Effector memory CD8-positive, alpha-beta T cell (primary cell): ENCODE results near the gene EIF2AK3.

Experiments used
- ATAC-seq: fragments of 150-1000 bp; cut with Tn5 transposase; replicated peaks from 2 replicates; pipeline ENCODE4 v1.10.0; 2021; ENCODE audit warnings: mild to moderate bottlenecking, moderate library complexity
- DNase-seq, 3 experiments: peaks; one replicate each; pipeline ENCODE4 v3.0.0; 2021
- H3K27ac Mint-ChIP-seq, 2 donors: one replicate each; pipeline ENCODE4 v1.8.0; 2022; ENCODE audit warnings: mild to moderate bottlenecking in 2 of 2, mixed read lengths in 2 of 2, moderate library complexity in 2 of 2
- H3K27me3 Mint-ChIP-seq, 2 donors: one replicate each; pipeline ENCODE4 v1.8.0; 2022; ENCODE audit warnings: mixed read lengths in 2 of 2
- H3K36me3 Mint-ChIP-seq: one replicate; pipeline ENCODE4 v1.8.0; 2022; ENCODE audit warnings: mild to moderate bottlenecking, moderate library complexity, mixed read lengths; ENCODE audit not compliant: insufficient read depth
- H3K4me1 Mint-ChIP-seq, 2 donors: one replicate each; pipeline ENCODE4 v1.8.0; 2022; ENCODE audit warnings: low read depth in 2 of 2, mixed read lengths in 2 of 2
- H3K4me3 Mint-ChIP-seq, 2 donors: one replicate each; pipeline ENCODE4 v1.8.0; 2022; ENCODE audit warnings: mild to moderate bottlenecking in 2 of 2, mixed read lengths in 2 of 2, moderate library complexity in 2 of 2
- H3K9me3 Mint-ChIP-seq, 2 donors: one replicate each; pipeline ENCODE4 v1.8.0; 2022; ENCODE audit warnings: mixed read lengths in 2 of 2

Gene EIF2AK3

DNA sequence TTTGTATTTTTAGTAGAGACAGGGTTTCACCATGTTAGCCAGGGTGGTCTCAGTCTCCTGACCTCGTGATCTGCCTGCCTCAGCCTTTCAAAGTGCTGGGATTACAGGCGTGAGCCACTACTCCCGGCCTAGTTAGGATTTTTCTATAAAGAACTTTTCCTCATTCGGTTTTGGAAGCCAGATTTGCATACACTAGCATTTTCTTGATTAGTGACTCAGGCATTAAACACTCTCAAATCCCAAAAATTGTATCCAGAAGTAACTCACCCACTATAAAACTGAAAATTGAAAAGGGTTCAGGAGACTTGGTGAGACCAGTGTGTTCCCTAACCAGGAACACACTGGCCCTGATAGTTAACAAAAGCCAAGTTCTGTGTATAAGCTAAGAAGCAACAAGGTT lies 25.2 kb downstream of the EIF2AK3 start:
- H3K4me1 Mint-ChIP-seq, result peaks cover 10 to 31% of the 10 kb centered on the region in 2 donors
- H3K27ac Mint-ChIP-seq, result no peak overlapping the region

DNA sequence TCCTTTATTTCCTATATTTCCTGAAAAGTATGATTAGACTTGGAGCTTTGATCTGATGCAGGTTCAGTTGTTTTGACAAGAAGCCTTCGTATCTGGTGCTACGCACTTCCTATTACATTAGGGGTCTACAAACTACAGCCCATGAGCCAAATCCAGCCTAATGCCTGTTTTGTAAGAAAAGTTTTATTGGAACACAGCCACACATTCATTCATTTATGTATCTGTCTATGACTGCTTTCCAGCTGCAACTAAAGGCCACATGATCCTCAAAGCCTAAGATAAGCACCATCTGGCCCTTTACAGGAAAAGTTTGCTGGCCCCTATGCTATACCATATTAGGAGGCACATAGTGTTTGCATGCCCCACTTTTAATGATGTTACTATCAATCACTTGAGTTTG lies 26.0 kb downstream of the EIF2AK3 start:
- DNase-seq, result no peak
- peak overlapping the region in 1 of 2 donors; percentile 3 for H3K4me3 Mint-ChIP-seq
- ATAC-seq, result no peak
- no peaks in the 10 kb centered on the region for H3K27me3 Mint-ChIP-seq
- H3K36me3 Mint-ChIP-seq, result peaks cover 8% of the 10 kb centered on the region
- peaks cover 11 to 31% of the 10 kb centered on the region in 2 donors for H3K4me1 Mint-ChIP-seq
- H3K27ac Mint-ChIP-seq, result peak overlapping the region in 1 of 2 donors; percentile 87
- H3K9me3 Mint-ChIP-seq, result no peaks in the 10 kb centered on the region

More for the DNA sequence above, 25.2 kb downstream of the EIF2AK3 start:
- no peaks in the 10 kb centered on the region for H3K9me3 Mint-ChIP-seq
- no peaks in the 10 kb centered on the region for H3K27me3 Mint-ChIP-seq
- peaks cover 8% of the 10 kb centered on the region for H3K36me3 Mint-ChIP-seq
- no peak for ATAC-seq
- no peak overlapping the region for H3K4me3 Mint-ChIP-seq
- DNase-seq, result no peak

DNA sequence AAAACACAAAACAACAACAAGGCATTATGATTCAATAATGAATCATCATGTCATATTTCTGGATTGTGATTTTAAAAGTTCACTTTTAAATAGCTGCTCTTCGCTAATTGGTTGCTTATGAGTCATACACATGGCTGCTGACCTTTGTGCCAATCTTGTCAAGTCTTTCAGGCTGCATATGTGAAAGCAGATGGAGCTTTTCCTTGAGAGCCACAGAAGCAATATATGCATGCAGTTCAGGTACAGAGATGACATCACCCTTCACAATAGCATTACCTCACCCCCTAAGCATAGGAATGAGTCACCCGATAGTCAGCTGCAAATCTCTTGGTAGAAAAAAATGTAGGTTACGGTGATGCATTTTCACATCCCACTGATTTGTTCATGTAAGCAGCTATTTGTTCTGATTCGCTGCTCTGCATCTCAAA lies 27.2 kb downstream of the EIF2AK3 start:
- Mint-ChIP-seq H3K27ac (peak overlapping the region; percentile 23 to 87), H3K4me1 (peaks cover 11 to 31% of the 10 kb centered on the region in 2 donors), H3K4me3 (no peak overlapping the region), H3K36me3 (peaks cover 15% of the 10 kb centered on the region), H3K9me3 (no peaks in the 10 kb centered on the region), H3K27me3 (no peaks in the 10 kb centered on the region)
- DNase-seq (peak; percentile 32 to 37 (median 33)), ATAC-seq (peak; percentile 99)

DNA sequence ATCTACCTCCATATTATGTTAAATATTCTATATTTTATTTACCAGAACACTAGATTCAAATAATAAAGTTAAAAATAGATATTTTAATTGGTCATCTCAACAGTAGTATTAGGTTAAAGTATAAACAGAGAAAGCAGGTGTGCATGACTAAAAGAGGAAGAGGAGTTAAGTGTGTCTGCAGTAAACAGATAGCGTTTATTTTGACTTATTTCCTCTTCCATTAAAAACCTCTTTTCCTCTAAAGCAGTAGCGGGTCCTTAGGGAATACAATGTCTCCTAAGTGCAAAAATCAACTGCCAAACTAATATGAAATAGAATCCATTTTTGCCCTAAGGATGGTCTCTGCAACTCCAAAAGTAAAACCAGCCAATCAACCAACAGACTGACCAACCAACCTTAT lies 27.7 kb downstream of the EIF2AK3 start:
- H3K9me3 Mint-ChIP-seq, result no peaks in the 10 kb centered on the region
- H3K4me1 Mint-ChIP-seq, result peaks cover 11 to 27% of the 10 kb centered on the region in 2 donors
- H3K27ac Mint-ChIP-seq, result peak overlapping the region; percentile 23 to 87
- H3K27me3 Mint-ChIP-seq, result no peaks in the 10 kb centered on the region
- DNase-seq (no peak), ATAC-seq (no peak)
- H3K4me3 Mint-ChIP-seq, result no peak overlapping the region
- H3K36me3 Mint-ChIP-seq, result peaks cover 19% of the 10 kb centered on the region

DNA sequence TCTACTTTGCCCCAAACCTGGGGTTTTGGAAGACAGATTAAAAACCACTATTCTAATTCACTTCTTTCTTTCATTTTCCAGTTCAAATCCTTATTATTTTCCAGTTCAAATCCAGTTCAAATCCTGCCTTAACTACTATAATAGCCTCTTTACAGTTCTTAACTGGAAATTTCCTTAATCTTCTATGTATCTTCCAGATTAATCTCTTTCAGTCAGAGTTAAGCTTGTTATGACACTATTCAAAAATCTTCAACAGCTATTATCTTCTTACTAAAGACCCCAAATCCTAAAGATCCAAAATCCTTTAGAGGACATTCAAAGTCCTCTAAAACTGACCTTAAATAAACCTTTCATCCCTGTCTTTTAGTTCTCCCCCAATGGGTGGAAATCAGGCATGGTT lies 30.1 kb downstream of the EIF2AK3 start:
- Mint-ChIP-seq H3K9me3 (no peaks in the 10 kb centered on the region), H3K36me3 (peaks cover 43% of the 10 kb centered on the region), H3K4me3 (no peak overlapping the region), H3K4me1 (peaks cover 7 to 17% of the 10 kb centered on the region in 2 donors), H3K27me3 (no peaks in the 10 kb centered on the region), H3K27ac (peak overlapping the region in 1 of 2 donors; percentile 32)
- DNase-seq (no peak), ATAC-seq (no peak)

DNA sequence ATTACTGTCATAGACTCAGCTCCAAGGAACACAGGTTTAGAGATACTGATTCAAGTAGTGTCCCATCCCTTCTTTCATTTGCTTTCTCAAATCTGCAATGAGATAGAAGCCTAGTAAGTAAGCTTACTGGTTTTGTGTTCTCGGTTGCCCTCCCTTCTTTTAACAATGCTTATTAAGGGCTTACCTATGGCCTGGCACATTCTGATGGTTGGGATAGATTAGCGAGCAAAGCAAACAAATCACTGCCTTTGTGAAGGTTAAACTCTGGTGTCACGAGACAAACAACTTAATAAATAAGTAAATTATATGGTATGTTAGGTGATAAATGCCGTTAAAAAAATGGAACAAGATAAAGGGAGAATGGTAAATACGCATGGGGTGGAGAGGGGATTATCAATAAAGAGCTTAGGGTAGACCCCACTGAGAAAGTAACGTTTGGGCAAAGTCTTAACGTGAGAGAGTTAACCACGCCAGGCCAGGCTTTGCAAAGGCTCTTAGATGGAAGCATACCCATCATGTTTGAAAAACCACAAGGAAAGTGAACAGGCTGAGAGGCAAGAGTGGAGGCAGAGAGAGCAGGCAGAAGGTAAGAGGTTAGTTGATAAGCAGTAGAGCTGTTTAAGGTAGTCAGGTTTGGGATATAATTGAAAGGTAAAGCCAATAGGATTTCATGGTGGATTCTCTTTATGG lies 31.0 kb downstream of the EIF2AK3 start:
- Mint-ChIP-seq H3K36me3 (peaks cover 52% of the 10 kb centered on the region), H3K9me3 (no peaks in the 10 kb centered on the region), H3K27ac (peak overlapping the region in 1 of 2 donors; percentile 32), H3K4me1 (peaks cover 7 to 15% of the 10 kb centered on the region in 2 donors), H3K27me3 (no peaks in the 10 kb centered on the region), H3K4me3 (no peak overlapping the region)
- ATAC-seq, result no peak
- no peak for DNase-seq

DNA sequence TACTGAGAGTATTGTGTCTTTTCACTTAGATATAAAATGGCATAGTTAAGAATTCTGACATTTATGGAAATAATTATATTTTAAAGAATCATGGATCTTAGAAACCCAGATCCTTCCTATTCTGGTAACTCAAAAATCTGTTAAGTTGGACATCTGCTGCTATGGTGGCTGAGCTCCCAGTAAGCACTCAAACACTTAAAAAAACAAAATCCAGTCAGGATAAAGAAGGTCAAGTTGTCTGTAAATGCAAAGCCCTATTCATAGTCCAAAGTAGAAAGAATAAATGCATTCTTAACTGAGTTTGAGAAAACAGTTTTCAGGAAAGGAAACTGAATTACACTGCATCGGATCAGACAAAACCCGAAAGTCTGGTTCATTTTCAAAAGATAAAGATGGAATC lies 35.6 kb downstream of the EIF2AK3 start:
- no peak overlapping the region for H3K4me3 Mint-ChIP-seq
- peaks cover 75% of the 10 kb centered on the region for H3K36me3 Mint-ChIP-seq
- DNase-seq, result no peak
- no peak for ATAC-seq
- H3K4me1 Mint-ChIP-seq, result peaks cover 0 to 1% of the 10 kb centered on the region in 2 donors
- no peaks in the 10 kb centered on the region for H3K27me3 Mint-ChIP-seq
- no peaks in the 10 kb centered on the region for H3K9me3 Mint-ChIP-seq
- H3K27ac Mint-ChIP-seq, result no peak overlapping the region

DNA sequence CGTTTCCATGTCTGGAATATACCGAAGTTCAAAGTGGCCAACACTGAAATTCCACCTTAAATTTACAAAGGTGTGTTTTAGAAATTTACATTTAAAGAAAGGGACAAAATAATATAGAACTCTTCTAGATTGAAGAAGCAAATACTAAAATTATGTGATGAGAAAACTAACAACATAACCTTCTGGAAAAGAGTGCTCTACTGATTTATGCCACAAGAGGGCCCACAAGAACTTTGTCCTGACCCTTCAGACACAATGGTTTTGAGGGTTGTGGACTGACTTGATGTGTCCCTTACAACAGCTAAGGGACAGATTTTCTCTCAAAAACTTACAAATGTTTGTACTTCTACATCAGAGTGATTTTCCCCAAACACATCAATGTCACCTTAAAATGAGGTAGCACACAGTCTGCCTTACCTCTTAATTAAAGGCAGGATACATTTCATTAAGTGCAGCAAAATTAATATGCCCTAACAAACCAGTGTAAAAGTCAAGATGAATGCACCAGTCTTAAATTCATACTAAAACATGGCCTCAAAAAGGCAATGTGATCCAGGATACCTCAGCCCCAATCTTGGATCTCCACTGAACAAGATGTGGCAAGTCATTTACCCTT lies 36.2 kb downstream of the EIF2AK3 start:
- peak overlapping the region in 1 of 2 donors; percentile 25 for H3K27ac Mint-ChIP-seq
- no peaks in the 10 kb centered on the region for H3K4me1 Mint-ChIP-seq
- H3K4me3 Mint-ChIP-seq, result no peak overlapping the region
- H3K9me3 Mint-ChIP-seq, result no peaks in the 10 kb centered on the region
- ATAC-seq, result peak; percentile 91
- DNase-seq, result peak; percentile 47 to 62 (median 57)
- H3K36me3 Mint-ChIP-seq, result peaks cover 79% of the 10 kb centered on the region
- no peaks in the 10 kb centered on the region for H3K27me3 Mint-ChIP-seq

DNA sequence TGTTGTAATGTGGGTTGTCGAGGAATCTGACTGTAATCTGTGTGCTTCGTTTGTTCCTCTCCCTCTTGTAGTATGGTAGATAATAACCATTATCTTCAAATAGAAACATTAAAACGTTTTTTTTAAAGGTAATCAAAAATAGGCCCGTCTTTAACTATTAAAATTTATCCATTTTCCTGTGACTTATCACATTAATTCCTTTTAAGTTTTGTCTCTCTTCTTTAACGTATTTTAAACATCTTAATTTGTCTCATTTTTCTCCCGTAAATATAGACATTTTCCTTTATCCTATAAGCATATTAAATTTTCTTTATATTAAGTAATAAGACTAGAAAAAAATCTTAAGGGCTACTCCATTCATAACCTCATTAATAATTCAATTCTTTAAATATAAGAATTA lies 41.3 kb downstream of the EIF2AK3 start:
- Mint-ChIP-seq H3K9me3 (no peaks in the 10 kb centered on the region), H3K36me3 (peaks cover 72% of the 10 kb centered on the region), H3K27ac (no peak overlapping the region), H3K4me1 (no peaks in the 10 kb centered on the region), H3K27me3 (no peaks in the 10 kb centered on the region), H3K4me3 (no peak overlapping the region)
- DNase-seq, result no peak
- ATAC-seq, result no peak

DNA sequence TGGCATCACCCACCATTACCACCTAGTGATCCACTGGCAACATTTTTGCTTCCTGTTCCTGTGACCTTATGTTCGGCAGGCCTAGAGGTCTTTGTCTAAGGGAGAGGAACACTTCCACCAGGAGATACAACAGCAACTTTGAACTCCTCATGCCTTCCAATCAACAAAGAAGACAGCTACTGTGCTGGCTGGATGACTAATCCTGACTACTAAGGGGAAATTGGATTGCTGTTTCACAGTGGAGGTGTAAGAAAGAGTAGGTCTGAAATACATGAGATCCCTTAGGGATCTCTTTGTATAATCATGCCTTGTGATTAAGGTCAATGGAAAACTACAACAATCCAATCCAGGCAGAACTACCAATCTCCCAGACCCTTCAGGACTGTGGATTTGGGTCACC lies 45.2 kb downstream of the EIF2AK3 start:
- no peak for ATAC-seq
- H3K27me3 Mint-ChIP-seq, result no peaks in the 10 kb centered on the region
- H3K9me3 Mint-ChIP-seq, result no peaks in the 10 kb centered on the region
- H3K27ac Mint-ChIP-seq, result peak overlapping the region in 1 of 2 donors; percentile 23
- no peak for DNase-seq
- no peak overlapping the region for H3K4me3 Mint-ChIP-seq
- peaks cover 70% of the 10 kb centered on the region for H3K36me3 Mint-ChIP-seq
- H3K4me1 Mint-ChIP-seq, result no peaks in the 10 kb centered on the region

DNA sequence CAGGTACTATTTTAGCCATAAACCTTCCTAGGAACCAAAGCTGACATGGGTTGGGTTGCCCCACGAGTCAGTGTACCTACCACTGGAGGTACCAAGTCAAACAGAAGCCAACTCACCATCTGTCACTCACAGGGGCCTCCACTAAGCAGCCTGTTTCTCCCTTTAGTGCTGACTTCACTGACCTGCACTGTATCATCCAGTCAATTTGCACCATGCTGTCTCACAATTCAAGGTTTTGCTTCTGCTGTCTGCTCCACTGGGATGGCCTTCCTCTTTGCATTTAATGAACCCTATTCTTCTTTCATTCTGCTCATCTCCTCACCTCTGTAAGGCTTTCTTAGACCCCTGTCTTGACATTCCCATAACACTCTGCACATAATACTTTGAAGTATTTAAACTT lies 47.2 kb downstream of the EIF2AK3 start:
- Mint-ChIP-seq H3K27ac (peak overlapping the region; percentile 35 to 49), H3K36me3 (peaks cover 75% of the 10 kb centered on the region), H3K4me3 (no peak overlapping the region), H3K4me1 (no peaks in the 10 kb centered on the region), H3K27me3 (no peaks in the 10 kb centered on the region), H3K9me3 (no peaks in the 10 kb centered on the region)
- ATAC-seq (no peak), DNase-seq (no peak)

DNA sequence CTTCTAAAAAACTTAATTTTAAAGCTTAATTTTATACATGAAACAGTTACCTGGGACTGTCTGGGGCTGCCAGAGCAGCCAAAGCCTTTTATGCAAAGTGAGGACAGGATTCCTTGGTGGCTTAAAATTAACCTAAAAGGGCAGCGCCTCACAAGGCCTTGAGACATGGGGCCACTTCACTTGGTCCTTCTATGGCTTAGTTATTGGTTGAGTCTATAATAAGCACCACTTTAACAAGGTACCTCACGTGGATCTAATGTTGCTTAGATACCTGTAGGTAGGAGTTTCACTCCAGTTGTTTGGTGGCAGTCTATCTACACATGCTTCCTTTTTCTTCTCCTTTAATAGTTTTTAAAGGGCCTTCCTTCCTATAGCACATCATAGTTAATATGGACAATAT lies 51.6 kb downstream of the EIF2AK3 start:
- Mint-ChIP-seq H3K27ac (no peak overlapping the region), H3K4me1 (peaks cover 4 to 5% of the 10 kb centered on the region in 2 donors), H3K9me3 (no peaks in the 10 kb centered on the region), H3K4me3 (no peak overlapping the region), H3K36me3 (peaks cover 72% of the 10 kb centered on the region), H3K27me3 (no peaks in the 10 kb centered on the region)
- ATAC-seq (no peak), DNase-seq (no peak)

DNA sequence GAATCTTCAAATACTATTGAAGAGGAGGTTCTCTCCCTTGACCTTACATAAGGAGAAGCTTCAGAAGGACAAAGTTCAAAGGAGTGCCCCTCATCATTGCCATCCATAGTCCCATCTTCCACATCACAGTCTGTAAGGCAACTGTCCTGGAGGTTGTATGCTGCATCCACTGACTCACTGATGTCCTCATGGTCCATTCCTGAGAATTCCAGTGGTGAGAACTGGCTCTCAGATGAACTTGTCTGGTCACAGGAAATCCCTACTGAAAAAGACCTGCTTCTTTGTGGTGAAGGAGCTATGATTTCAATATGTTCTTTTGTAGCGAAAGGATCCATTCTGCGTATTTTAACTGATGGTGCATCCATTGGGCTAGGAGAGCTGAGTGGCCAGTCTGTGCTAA lies 52.2 kb downstream of the EIF2AK3 start:
- H3K27me3 Mint-ChIP-seq, result no peaks in the 10 kb centered on the region
- no peaks in the 10 kb centered on the region for H3K9me3 Mint-ChIP-seq
- peaks cover 4 to 5% of the 10 kb centered on the region in 2 donors for H3K4me1 Mint-ChIP-seq
- no peak for DNase-seq
- peaks cover 72% of the 10 kb centered on the region for H3K36me3 Mint-ChIP-seq
- no peak overlapping the region for H3K4me3 Mint-ChIP-seq
- no peak for ATAC-seq
- H3K27ac Mint-ChIP-seq, result peak overlapping the region; percentile 29 to 49

DNA sequence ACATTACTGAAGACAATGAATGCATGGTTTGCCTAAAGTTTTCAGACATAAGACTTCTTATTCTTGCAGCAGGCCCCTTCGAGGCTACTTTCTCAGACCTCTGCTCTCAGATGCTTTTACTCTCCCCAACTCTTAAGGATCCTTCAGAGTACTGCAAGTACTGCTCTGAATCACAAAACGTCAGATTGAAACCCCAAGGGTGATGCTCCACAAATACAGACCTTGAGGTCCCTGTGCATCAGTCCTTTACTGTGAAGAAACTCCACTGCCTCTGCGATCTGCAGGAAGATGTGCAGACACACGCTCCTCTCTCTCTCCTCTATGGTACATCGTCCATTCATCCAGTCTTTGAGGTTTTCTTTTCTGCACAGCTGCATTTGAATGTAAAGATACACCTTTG lies 52.8 kb downstream of the EIF2AK3 start:
- H3K36me3 Mint-ChIP-seq, result peaks cover 72% of the 10 kb centered on the region
- peaks cover 4 to 5% of the 10 kb centered on the region in 2 donors for H3K4me1 Mint-ChIP-seq
- DNase-seq, result no peak
- ATAC-seq, result no peak
- H3K27me3 Mint-ChIP-seq, result no peaks in the 10 kb centered on the region
- H3K9me3 Mint-ChIP-seq, result no peaks in the 10 kb centered on the region
- no peak overlapping the region for H3K4me3 Mint-ChIP-seq
- H3K27ac Mint-ChIP-seq, result peak overlapping the region; percentile 29 to 49
